ENCODE measurements around the gene ASCC3.

Gene ASCC3

DNA sequence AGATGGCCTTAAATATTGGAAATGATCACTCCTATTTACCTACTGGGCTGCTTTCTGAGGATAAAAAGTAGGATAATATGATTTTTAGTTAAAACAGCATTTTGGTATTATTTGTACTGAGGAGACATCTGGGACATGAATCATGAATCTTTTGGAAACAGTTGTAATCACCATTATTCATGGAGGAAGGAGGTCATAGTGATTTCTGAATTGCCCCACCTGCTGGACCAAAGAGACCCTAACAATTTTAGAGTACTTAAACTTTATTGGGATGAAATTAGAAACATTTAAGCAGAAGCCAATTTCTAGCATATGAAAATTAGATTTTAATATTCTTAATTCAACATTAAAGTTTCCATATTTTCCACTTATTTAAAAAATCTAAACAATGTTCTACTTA lies 308.0 kb downstream of the ASCC3 start:
- DNase-seq: no peak

- no peak for DNase-seq
Observed at GRCh38 chr6:100568255-100568654, 312.9 kb downstream of the ASCC3 start.

DNA sequence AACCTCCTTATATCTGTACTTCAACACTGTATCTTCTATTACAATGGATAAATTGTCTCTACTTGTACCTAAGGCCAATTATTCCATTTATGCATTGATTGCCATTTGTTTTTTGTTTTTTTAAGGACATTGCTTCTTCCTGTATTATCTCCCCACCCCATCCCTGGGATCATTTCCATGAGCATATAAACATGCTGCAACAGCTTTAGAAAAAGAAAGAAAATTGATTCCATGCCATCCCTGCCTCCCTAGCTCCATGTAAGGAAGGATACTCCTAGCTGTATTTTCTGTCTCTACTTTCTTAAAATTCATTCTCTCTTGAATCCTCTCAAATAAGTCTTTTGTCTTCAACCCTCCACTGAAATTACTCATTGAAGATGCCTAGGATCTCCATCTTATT lies 314.6 kb downstream of the ASCC3 start:
- DNase-seq: no peak

GRCh38 chr6:100565439-100566104 lies 315.6 kb downstream of the ASCC3 start:
- DNase-seq: no peak

GRCh38 chr6:100559859-100560258 lies 321.3 kb downstream of the ASCC3 start:
- DNase-seq: no peak

- DNase-seq: no peak
Observed at GRCh38 chr6:100554228-100554627, 326.9 kb downstream of the ASCC3 start.

DNA sequence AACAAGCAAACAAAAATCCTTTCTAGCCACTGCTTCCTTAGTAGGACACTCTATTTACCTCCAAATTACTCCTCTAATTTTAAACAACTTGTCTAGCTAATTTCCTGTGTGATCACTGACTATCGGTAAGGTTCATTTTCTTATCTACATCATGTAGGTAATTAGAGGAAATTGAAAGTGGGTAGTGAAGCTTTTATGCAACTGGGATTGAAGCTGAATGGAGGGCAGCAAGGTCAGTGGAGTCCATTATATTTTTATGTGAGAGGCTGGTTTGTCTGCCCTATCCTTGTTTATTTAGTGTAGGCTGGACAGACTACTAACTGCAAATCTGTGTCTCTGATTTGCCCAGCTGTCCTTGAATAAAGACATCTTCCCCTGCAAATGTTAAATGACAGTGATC lies 327.9 kb downstream of the ASCC3 start:
- DNase-seq: no peak

DNA sequence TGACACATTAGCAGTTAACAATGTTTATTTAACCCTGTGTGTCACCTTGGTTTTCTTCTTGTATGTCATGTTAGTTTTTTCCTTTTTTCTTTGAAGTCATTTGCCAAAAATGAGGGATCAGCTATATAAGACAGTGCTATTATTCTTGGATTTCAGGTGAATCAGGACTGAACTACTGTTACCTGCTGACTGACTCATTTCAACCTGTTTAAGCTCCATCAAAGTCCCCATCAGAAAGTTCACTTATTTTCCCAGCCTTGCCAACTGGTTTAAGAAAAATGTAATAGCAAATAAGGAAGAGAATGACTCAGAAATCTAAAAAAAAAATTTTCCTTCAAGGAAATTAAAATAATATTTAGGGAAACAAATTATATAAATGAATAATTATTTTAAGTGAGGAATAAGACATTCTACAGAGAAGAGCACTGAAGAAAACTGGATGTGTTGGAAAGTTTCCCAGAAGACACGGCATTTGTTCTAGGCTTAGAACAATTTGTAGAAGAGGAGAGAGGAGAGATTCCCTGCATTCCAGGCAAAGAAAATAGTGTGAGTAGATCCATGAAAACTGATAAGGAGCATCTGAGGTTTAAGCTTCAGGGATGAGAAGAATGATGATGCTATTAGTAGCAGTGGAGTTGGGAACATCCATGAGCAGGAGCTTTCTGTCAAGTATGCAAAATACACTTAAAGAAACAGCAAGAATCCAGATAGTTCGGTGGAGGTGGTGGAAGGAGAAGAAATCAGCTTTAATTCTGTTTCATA lies 331.5 kb downstream of the ASCC3 start:
- DNase-seq: no peak

DNA sequence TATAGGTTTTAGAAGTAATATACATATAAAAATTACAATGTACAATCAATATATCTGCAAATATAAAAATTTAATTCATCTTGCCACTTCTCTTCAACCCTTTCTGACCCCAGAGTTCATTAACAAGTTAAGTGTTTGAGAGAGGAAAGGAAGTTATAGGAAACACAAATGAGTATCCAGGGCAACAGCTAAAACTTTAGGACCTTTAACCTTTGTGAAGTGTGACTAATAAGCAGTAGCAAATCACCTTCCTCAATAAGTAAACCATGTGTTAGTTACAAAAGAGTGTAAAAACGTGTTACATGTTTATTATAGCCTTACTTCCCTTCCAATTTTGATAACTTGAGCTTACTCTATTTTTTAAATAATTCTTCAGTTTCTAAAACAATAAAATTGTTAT lies 343.0 kb downstream of the ASCC3 start:
- DNase-seq: no peak

- no peak for DNase-seq
Observed at GRCh38 chr6:100518588-100518987, 362.5 kb downstream of the ASCC3 start.

DNA sequence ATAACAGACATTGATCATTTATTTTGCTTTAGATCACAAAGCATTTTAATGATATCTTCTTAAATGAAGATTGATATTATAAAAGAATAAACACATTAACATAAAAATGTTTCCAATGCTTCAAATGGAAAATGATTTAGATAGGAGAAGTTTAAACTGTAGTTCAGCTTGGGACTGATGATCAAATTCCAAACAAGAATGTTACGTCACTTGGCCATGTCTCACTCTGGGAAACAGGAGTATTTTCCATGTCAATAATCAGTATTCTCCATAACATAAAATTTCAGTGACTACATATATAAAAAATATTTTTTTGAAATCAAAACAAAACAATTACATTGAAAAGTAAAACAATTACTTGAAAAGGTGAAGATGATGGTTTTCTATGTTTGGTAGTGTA lies 363.5 kb downstream of the ASCC3 start:
- DNase-seq: no peak

- no peak for DNase-seq
Observed at GRCh38 chr6:100517106-100517505, 364.0 kb downstream of the ASCC3 start.

DNA sequence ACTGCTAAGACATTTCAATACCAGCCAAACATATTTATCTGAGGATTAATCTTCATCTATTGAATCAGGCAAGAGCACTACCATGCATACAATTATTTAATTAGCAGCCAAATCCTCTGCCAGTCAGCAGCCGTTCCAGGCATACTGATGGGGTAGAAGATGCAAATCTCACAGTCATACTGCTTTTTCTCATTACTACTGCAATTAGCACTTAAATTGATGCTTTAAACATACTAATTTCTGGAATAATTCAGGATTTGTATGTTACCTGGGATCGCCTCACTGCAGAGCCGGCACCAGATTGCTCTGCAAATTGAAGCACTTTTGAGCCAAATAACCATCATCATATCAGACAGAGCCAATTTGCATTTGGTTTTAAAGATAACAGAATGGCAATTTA lies 366.5 kb downstream of the ASCC3 start:
- no peak for DNase-seq

DNA sequence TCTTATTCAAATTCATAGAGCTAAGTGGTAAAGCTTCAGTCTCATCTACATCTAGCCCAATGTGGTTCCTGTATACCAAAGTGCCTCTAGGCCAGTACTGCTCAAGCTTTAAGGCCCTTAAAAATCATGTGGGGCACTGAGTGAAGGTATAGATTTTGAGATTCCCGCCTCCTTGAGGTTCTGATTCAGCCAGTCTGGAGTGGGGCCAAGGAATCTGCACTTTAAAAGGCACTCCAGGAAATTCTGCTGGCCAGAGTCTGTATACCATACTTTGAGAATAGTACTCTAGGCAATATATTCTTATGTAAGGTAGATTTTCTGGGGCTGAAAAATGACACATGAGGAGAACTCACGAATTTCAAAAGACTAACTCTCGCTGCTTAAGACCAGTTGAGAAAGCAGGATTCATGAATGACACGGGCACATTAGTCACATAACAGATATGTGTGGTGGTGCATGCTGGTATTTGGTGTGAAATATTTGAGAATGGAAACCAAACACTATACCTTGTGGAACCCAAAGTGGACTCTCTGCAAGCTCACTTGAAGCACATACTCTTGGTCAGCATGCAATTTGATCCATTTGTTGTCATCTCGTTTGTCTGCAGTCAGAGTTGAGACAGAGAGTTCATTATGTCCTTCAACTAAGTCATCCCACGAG lies 368.8 kb downstream of the ASCC3 start:
- no peak for DNase-seq

DNA sequence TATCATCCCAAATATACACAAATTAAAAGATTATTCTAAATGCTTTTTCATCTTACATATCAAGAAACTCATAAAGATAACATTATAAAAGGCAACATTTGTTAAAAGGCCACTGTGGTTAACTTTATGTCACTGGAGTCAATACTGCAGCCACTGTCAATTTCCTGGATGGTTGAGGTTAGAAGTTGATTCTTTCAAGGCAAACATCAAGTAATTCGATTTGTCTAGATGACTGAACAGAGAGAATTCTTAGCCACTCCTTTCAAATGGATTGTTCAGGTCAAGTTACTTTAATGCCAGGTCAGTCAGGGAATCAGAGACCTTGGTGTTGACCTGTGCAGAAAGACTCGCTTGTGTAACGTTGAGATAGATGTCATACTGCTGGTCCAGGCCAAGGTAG lies 372.0 kb downstream of the ASCC3 start:
- DNase-seq: no peak

GRCh38 chr6:100506651-100507050 lies 374.5 kb downstream of the ASCC3 start:
- no peak for DNase-seq

DNA sequence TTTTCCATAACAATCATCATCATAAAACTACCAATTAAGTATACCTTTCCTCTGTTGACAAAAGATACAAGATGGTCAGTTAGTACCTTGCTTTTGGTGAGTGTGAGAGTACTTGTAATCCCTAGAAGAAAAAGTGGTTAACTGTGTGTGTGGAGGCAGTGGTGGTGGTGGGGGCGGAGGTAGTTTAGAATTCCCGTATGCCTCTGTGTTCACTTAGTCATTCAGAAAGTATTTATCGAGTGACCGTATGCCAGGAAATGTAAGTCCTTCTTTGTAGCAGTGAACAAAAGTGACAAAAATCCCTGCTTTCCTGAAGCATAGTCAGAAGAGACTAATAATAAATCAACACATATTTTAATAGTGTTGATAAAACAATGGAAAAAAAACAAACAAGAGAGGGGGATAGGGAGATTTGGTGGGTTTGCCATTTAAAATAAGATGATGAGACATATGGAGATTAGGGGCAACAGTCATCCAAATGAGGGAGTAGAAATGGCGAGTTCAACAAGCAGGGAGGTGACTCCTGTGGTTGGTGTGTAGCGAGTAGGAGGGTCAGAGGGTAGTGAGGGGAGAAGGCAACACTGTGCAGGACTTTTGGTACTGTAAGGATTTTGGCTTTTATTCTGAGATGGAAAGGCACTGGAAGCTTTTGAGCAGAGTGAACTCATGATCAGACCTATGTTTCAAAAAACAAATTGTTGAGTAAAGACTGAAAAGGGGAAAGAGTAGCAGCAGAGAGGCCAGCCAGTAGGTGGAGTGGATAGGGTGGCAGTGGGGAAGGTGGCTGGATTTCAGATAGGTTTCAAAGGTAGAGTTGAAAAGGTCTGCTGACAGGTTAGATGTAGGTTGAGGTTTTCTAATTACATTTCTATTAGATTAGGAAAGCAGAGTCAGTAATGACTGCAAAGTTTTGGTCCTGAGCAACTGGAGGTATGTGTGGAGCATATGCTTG lies 376.1 kb downstream of the ASCC3 start:
- DNase-seq: no peak

- DNase-seq: no peak
Observed at GRCh38 chr6:100503043-100503705, 378.0 kb downstream of the ASCC3 start.

GRCh38 chr6:100493206-100493888 lies 387.8 kb downstream of the ASCC3 start:
- no peak for DNase-seq

DNA sequence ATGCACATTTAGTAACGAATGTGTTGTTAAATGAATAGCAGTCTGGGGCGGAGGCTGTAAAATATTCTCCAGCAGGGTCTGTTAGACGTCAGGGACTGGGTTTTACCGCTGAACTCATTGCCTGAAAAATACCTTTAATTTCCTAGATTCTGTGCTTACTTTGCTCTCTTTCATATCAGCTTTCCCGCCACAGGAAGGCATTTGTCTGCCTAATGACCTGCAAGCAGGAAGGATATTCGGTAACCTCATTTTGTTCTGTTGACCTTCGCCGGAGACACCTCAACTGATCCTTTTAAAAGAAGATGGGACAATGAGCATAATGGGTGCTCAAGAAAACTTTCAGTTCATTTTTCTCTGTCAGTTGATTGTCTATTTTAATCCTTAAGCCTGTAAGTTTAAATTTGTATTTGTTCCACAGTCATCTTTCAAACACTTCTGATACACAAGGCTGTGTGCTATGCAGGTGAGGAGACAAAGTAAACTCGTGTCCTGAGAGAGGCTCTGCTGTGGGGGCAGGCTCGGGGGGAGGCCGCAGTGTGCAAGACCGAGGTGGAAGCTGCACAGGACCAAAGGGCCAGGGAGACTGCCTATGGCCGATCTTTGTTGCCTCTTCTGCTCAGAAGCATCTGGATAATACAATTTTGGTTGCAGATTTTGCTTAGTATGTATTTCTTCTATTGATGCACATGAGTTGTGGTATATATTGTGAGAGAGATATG lies 389.0 kb downstream of the ASCC3 start:
- no peak for DNase-seq

- no peak for DNase-seq
Observed at GRCh38 chr6:100490065-100490464, 391.1 kb downstream of the ASCC3 start.

Measured in cerebellar nuclear complex (tissue), 1 donor.